GM12864 (cell line): Measurements from ENCODE around the gene CFAP54.
"Not testable (repeated sequence)": the region's sequence is repeated elsewhere in the genome, so short reads cannot be mapped to it uniquely, and the experiment has no call there.

Experiments
- DNase-seq: peaks from one replicate; pipeline ENCODE4 v3.0.0-alpha.2; 2011; ENCODE audit warnings: low read depth
- H3K4me3 ChIP-seq: 2 replicates; pipeline ENCODE4 v1.5.1; 2011; ENCODE audit warnings: mild to moderate bottlenecking, low read depth, low read length, control low read depth
- TF ChIP-seq, protein P1 (sequence below): IDR thresholded peaks from 2 replicates; pipeline ENCODE4 v1.5.1; 2011; ENCODE audit warnings: low read depth, mild to moderate bottlenecking, moderate library complexity, low read length, control low read depth, inconsistent platforms; ENCODE audit errors: missing control alignments

CFAP54 gene

GRCh38 chr12:96698965-96699364 is 209.6 kb downstream of the CFAP54 start:
- no peak for DNase-seq
- H3K4me3 ChIP-seq = no peak overlapping the region
- TF ChIP-seq, protein P1, sequence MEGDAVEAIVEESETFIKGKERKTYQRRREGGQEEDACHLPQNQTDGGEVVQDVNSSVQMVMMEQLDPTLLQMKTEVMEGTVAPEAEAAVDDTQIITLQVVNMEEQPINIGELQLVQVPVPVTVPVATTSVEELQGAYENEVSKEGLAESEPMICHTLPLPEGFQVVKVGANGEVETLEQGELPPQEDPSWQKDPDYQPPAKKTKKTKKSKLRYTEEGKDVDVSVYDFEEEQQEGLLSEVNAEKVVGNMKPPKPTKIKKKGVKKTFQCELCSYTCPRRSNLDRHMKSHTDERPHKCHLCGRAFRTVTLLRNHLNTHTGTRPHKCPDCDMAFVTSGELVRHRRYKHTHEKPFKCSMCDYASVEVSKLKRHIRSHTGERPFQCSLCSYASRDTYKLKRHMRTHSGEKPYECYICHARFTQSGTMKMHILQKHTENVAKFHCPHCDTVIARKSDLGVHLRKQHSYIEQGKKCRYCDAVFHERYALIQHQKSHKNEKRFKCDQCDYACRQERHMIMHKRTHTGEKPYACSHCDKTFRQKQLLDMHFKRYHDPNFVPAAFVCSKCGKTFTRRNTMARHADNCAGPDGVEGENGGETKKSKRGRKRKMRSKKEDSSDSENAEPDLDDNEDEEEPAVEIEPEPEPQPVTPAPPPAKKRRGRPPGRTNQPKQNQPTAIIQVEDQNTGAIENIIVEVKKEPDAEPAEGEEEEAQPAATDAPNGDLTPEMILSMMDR = no peak

DNA sequence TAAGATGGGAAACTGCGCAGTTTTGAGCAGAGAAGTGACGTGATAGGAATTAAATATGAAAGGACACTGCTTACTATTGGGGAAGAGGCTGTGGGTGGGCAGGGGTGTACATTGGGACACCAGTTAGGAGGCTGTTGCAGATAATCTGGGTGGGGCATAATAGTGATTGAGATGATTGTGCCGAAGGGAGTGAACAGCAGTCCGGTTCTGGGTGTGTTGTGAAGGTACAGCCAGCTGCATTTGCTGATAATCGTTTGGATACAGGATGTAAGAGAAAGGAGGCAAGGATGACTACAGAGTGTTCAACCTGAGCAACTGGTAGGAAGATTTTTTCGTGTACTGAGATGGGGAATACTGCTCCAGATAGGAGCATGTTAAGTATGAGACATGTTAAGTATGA is 212.5 kb downstream of the CFAP54 start:
- TF ChIP-seq, protein P1 = no peak
- DNase-seq = no peak
- H3K4me3 ChIP-seq = no peak overlapping the region

- no peak for DNase-seq
- TF ChIP-seq, protein P1 = no peak
- no peak overlapping the region for H3K4me3 ChIP-seq
Measured at GRCh38 chr12:96710127-96710745, 220.9 kb downstream of the CFAP54 start.

DNA sequence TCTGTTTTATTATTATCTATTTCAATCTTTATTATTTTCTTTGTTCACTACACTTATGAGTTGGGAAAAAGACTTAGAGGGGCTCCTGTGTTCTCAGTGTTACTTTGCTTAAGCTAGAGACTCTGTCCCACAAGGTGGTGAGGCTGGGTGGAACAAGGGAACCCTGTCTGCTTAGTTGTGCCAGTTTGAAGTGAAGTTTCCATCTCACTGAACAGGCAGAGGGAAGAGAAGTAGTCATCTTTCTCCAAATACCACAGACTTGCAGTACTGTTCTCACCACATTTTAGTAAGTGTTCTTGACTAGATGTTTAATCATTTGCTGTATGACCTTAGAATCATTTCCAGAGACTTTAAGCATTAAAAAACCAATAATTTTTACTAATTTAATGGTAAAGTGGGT is 222.0 kb downstream of the CFAP54 start:
- TF ChIP-seq, protein P1 = no peak
- no peak for DNase-seq
- no peak overlapping the region for H3K4me3 ChIP-seq

- no peak overlapping the region for H3K4me3 ChIP-seq
- DNase-seq = no peak
- TF ChIP-seq, protein P1 = no peak
Measured at GRCh38 chr12:96714199-96714598, 224.8 kb downstream of the CFAP54 start.

DNA sequence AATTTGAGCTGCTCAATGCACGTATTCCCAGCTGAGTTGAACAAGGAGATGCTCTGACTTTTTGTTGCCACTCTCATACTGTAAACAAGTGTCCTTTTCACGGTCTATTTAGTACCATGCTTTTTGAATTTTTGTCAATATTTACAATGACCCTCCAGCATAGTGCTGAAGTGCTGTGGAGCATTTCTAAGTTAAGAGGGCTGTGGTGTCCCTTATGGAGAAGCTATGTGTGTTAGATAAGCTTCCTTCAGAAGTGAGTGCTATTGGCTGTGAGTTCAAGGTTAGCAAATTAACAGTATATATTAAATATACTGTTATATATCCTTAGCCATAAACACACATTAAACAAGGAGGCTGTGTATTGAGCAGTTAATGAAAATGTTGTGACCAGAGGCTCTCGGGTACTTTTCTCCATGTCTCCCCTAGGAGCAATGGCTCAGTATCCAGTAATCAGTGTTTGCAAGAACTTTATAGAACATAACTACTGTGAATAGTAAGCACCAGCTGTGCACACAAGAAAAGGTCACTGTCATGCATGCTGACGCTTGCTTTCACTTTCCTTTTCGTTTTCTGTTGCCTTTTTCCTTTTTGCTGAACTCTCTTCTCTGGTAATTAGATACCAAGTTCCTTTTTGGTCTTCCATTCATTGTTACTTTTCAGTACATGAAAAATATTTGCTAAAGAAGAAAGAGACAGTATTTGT is 230.4 kb downstream of the CFAP54 start:
- H3K4me3 ChIP-seq = peak overlapping the region; percentile 22
- TF ChIP-seq, protein P1 = no peak
- peak; percentile 41 for DNase-seq

DNA sequence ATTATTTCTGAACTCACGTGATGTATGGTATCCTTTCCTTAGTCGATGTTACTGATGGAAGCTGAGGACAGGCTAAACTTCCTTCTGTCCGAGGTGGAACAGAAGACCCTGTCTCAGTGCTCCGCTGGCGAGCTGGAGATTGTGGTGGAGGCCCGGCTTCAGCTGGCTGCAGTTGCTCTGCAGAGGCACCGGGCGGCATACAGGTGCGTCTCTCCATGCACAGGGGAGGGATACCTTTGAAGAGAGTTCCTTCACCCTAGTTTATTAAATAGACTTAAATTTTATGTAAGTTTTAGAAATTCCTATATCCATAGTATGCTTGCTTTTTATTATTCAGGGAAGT is 231.0 kb downstream of the CFAP54 start:
- no peak for DNase-seq
- H3K4me3 ChIP-seq = peak overlapping the region; percentile 22

GRCh38 chr12:96729466-96729865 is 240.1 kb downstream of the CFAP54 start:
- not testable (repeated sequence) for DNase-seq, H3K4me3 ChIP-seq

More for the DNA sequence above, 231.0 kb downstream of the CFAP54 start:
- TF ChIP-seq, protein P1 = peak; percentile 7
